T-helper 2 cell treated with Interferon-gamma antibody and Interleukin-4, amounts not matched to agents 5 μg/mL and 100 μg/mL, for 36 hours (primary cell): ENCODE measurements around the gene SERPIND1.

Experiments used
- DNase-seq: peaks from one replicate; pipeline ENCODE4 v3.0.0; 2021; ENCODE audit warnings: low spot score
- H3K27ac Mint-ChIP-seq: one replicate; pipeline ENCODE4 v1.8.0; 2021; ENCODE audit warnings: mild to moderate bottlenecking, mixed read lengths
- H3K27me3 Mint-ChIP-seq: one replicate; pipeline ENCODE4 v1.8.0; 2021; ENCODE audit warnings: low read depth, mixed read lengths
- H3K36me3 Mint-ChIP-seq: one replicate; pipeline ENCODE4 v1.8.0; 2021; ENCODE audit warnings: low read depth, mixed read lengths
- H3K4me1 Mint-ChIP-seq: one replicate; pipeline ENCODE4 v1.8.0; 2021; ENCODE audit warnings: low read depth, mixed read lengths
- H3K4me3 Mint-ChIP-seq: one replicate; pipeline ENCODE4 v1.8.0; 2022; ENCODE audit warnings: mild to moderate bottlenecking, moderate library complexity, mixed read lengths
- H3K9me3 Mint-ChIP-seq: one replicate; pipeline ENCODE4 v1.8.0; 2021; ENCODE audit warnings: mixed read lengths

Gene SERPIND1

DNA sequence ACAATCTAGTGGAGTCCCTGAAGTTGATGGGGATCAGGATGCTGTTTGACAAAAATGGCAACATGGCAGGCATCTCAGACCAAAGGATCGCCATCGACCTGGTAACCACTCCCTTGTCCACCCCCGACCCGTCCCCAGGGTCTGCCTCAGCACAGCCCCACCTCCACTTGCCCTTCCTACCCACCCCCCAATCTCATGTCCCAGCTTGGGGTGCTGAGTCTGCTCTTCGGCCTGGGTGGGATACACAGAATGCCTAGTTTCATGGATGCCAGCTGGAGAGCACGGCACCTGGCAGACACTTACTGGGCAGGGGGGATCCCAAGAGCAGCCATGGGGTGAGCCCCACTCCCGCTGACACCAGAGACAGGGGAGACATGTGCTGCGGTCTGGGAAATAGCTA lies 12.1 kb downstream of the SERPIND1 start:
- Mint-ChIP-seq H3K27me3 (no peaks in the 10 kb centered on the region), H3K4me1 (peaks cover 2% of the 10 kb centered on the region), H3K27ac (no peak overlapping the region), H3K9me3 (no peaks in the 10 kb centered on the region), H3K36me3 (peaks cover 10% of the 10 kb centered on the region), H3K4me3 (no peak overlapping the region)
- DNase-seq, result no peak

GRCh38 chr22:20786536-20786979 lies 12.6 kb downstream of the SERPIND1 start:
- no peak for DNase-seq
- Mint-ChIP-seq H3K4me1 (peaks cover 2% of the 10 kb centered on the region), H3K36me3 (peaks cover 13% of the 10 kb centered on the region), H3K27me3 (no peaks in the 10 kb centered on the region), H3K9me3 (no peaks in the 10 kb centered on the region), H3K27ac (no peak overlapping the region), H3K4me3 (no peak overlapping the region)

- H3K36me3 Mint-ChIP-seq, result peaks cover 15% of the 10 kb centered on the region
Measured at GRCh38 chr22:20787223-20787622, 13.3 kb downstream of the SERPIND1 start.

GRCh38 chr22:20787746-20788626 lies 14.1 kb downstream of the SERPIND1 start:
- Mint-ChIP-seq H3K27me3 (no peaks in the 10 kb centered on the region), H3K36me3 (peaks cover 17% of the 10 kb centered on the region), H3K27ac (no peak overlapping the region), H3K9me3 (no peaks in the 10 kb centered on the region), H3K4me1 (peaks cover 2% of the 10 kb centered on the region), H3K4me3 (no peak overlapping the region)
- DNase-seq, result no peak

More at GRCh38 chr22:20787223-20787622, 13.3 kb downstream of the SERPIND1 start:
- H3K4me1 Mint-ChIP-seq, result peaks cover 2% of the 10 kb centered on the region
- H3K27me3 Mint-ChIP-seq, result no peaks in the 10 kb centered on the region
- no peak overlapping the region for H3K4me3 Mint-ChIP-seq
- no peak overlapping the region for H3K27ac Mint-ChIP-seq
- DNase-seq, result no peak
- H3K9me3 Mint-ChIP-seq, result no peaks in the 10 kb centered on the region

DNA sequence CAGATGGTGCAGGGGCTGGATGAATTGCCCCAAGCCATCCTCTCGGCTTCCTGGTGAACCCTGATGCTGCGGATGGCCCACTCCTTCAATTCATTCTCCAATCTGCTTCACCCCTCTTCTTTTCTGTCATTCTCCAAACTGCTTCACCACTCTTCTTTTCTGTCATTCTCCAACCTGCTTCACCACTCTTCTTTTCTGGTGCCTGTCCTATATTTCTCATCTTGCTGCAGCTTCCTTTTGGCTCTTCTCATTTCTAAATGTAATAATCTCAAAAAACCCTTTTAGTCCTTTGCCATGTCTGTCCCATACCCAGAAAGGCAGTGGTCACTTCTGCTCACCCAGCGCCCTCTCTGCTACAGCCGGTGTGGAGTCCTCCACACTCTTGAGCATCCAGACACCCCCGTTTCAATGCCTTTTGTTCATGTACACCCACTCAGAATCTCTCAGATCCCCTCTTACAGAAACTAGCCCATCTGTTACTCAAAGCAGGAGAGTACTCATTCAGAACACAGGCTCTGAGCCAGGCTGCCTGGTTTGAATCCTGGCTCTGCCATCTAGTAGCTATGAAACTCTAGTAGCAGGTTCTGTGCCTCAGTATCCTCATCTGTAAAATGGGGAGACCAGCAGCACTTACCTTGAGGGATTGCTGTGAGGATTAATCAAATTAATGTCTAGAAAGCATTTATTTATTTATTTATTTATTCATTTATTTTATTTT lies 14.9 kb downstream of the SERPIND1 start:
- Mint-ChIP-seq H3K27me3 (no peaks in the 10 kb centered on the region), H3K4me3 (no peak overlapping the region), H3K27ac (no peak overlapping the region), H3K36me3 (peaks cover 19% of the 10 kb centered on the region), H3K9me3 (no peaks in the 10 kb centered on the region), H3K4me1 (peaks cover 2% of the 10 kb centered on the region)
- no peak for DNase-seq

- Mint-ChIP-seq H3K9me3 (no peaks in the 10 kb centered on the region), H3K27ac (no peak overlapping the region), H3K36me3 (peaks cover 27% of the 10 kb centered on the region), H3K27me3 (no peaks in the 10 kb centered on the region), H3K4me3 (no peak overlapping the region), H3K4me1 (peaks cover 2% of the 10 kb centered on the region)
- no peak for DNase-seq
Measured at GRCh38 chr22:20792221-20792965, 18.5 kb downstream of the SERPIND1 start.

- Mint-ChIP-seq H3K27me3 (no peaks in the 10 kb centered on the region), H3K4me3 (no peak overlapping the region), H3K9me3 (no peaks in the 10 kb centered on the region), H3K27ac (no peak overlapping the region), H3K36me3 (peaks cover 27% of the 10 kb centered on the region), H3K4me1 (peaks cover 2% of the 10 kb centered on the region)
- DNase-seq, result no peak
Measured at GRCh38 chr22:20792966-20793728, 19.2 kb downstream of the SERPIND1 start.

DNA sequence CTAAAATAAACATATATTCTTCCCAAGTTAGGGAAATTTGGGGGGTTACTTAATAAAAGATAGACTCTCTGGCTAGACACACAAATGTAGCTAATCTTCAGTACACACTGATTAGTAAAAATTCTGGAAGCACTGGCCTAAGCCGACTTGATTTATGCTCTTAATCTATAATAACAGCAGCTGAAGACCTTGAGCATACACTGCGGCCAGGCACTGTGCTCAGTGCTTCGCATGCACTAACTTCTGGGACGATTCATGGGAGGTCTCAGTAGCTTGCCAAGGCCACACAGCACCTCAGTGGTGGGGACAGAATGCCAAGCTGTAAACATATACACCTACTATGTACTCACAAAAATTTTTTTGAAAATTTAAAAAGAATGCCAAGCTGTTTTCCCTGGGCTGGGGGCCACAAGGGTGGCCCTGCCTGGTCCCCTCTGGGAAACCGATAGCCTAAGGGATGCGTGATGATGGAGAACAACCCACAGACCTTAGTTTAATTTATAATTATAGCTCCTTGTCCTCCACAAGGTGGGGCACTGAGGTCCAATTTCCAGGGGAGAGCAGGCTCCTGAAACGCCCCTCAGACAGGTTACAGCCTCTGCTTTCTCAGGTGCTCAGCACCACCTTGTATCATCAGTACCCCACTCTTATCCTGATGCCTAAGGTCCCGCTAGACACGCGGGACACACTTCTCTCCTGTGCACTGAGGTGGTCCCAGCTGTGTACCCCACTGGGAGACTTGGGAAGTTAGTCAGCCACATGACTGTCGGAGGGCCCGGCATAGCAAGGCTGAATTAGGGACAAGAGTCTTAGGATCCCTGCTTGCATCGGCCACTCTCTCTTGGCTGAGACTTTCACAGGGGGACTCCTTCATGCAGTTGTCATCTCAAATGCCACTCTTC lies 20.1 kb downstream of the SERPIND1 start:
- H3K36me3 Mint-ChIP-seq, result peaks cover 32% of the 10 kb centered on the region
- no peaks in the 10 kb centered on the region for H3K27me3 Mint-ChIP-seq
- H3K4me1 Mint-ChIP-seq, result peaks cover 2% of the 10 kb centered on the region
- no peak overlapping the region for H3K27ac Mint-ChIP-seq
- no peaks in the 10 kb centered on the region for H3K9me3 Mint-ChIP-seq
- H3K4me3 Mint-ChIP-seq, result no peak overlapping the region
- DNase-seq, result no peak

- H3K9me3 Mint-ChIP-seq, result no peaks in the 10 kb centered on the region
- H3K36me3 Mint-ChIP-seq, result peaks cover 35% of the 10 kb centered on the region
- peaks cover 2% of the 10 kb centered on the region for H3K4me1 Mint-ChIP-seq
- no peak overlapping the region for H3K27ac Mint-ChIP-seq
- DNase-seq, result no peak
- no peaks in the 10 kb centered on the region for H3K27me3 Mint-ChIP-seq
- H3K4me3 Mint-ChIP-seq, result no peak overlapping the region
Measured at GRCh38 chr22:20794650-20795413, 20.9 kb downstream of the SERPIND1 start.

GRCh38 chr22:20796731-20797130 lies 22.8 kb downstream of the SERPIND1 start:
- no peak overlapping the region for H3K4me3 Mint-ChIP-seq
- DNase-seq, result no peak
- H3K9me3 Mint-ChIP-seq, result no peaks in the 10 kb centered on the region
- no peaks in the 10 kb centered on the region for H3K27me3 Mint-ChIP-seq
- H3K4me1 Mint-ChIP-seq, result no peaks in the 10 kb centered on the region
- peaks cover 33% of the 10 kb centered on the region for H3K36me3 Mint-ChIP-seq
- no peak overlapping the region for H3K27ac Mint-ChIP-seq

- Mint-ChIP-seq H3K4me3 (no peak overlapping the region), H3K4me1 (no peaks in the 10 kb centered on the region), H3K27ac (no peak overlapping the region), H3K9me3 (no peaks in the 10 kb centered on the region), H3K27me3 (no peaks in the 10 kb centered on the region), H3K36me3 (peaks cover 36% of the 10 kb centered on the region)
- DNase-seq, result no peak
Measured at GRCh38 chr22:20798218-20798617, 24.3 kb downstream of the SERPIND1 start.

DNA sequence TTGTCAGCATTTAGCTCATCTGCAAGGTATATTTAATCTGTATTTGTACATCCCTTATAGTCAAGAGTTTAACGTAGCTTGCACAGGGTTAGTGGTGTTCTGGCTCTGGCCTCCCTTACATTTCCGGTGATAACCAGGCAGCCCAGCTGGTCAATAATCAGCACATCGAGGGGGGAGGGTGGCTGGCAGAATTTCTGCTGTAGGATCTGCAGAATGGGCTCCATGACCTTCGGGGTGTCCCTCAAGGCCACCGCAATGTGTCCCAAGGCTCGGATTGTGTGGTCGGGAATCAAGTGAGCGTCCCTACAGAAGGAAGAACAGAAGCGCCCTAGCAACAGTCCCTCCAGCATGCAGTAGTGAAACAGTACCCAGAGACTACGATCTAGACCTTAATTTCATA lies 25.1 kb downstream of the SERPIND1 start:
- Mint-ChIP-seq H3K9me3 (no peaks in the 10 kb centered on the region), H3K4me3 (no peak overlapping the region), H3K27ac (no peak overlapping the region), H3K36me3 (peaks cover 37% of the 10 kb centered on the region), H3K4me1 (no peaks in the 10 kb centered on the region), H3K27me3 (no peaks in the 10 kb centered on the region)
- DNase-seq, result no peak
